Measurements from ENCODE around the gene SYT7. TPM values are rescaled to one million over a fixed set of nuclear protein-coding genes. Genes with fewer than 3 reads are reported as not detected.

The SYT7 gene
- total RNA-seq, 3 donors from 2014 or later (not counting 1 experiment from before 2014, with no cell fraction given) = 0.07 TPM; not detected in 2

DNA sequence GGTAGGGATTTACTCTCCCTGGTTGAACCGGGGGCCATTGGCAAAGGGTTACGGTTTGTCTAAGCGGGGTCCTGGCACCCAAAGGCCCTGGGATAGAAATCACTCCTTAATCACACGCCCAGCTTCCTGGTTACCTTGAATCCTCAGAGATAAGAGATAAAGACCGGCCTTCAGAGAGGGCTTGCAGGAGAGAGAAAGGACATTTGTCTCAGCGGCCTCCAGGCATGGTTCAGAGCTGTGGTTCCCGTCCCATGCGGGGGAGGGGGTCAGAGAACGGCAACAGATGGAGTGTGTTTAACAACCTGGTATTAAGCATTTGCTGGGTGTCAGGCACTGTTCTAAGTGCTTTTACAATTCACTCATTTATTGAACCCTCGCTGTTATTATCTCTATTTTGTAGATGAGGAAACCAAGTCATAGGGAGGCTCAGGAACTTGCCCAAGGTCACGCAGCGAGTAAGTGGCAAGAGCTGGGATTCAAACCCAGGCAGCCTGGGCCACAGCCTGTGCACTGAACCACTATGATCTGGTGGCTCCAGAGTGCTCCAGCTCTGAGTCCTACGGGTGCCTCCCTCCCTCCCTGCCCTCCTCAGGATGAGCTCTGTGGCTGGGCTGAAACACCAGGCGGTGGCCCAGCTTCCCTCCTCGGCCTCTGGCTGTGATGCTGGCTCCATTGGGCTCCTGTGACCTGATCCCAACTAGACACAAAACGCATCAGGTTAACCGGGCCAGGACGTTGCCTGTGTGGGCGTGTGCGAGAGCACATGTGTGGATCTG is 53.7 kb downstream of the SYT7 start:
- Mint-ChIP-seq H3K4me3 (no peak overlapping the region), H3K36me3 (no peaks in the 10 kb centered on the region), H3K9me3 (no peaks in the 10 kb centered on the region), H3K4me1 (no peaks in the 10 kb centered on the region), H3K27ac (no peak overlapping the region), H3K27me3 (ENCODE audit: low read depth in 2 of 2) (peaks cover 11 to 19% of the 10 kb centered on the region in 2 donors)
- Histone ChIP-seq H3K27me3 (ENCODE audit: control insufficient read depth, insufficient read depth, low read length) (no peaks in the 10 kb centered on the region), H3K9me3 (ENCODE audit: control insufficient read depth, insufficient read depth, low read length) (no peaks in the 10 kb centered on the region), H3K4me3 (ENCODE audit: low read length) (no peak overlapping the region), H3K36me3 (ENCODE audit: control insufficient read depth, insufficient read depth, low read length) (no peaks in the 10 kb centered on the region), H3K4me1 (ENCODE audit: control insufficient read depth, insufficient read depth, low read length) (no peaks in the 10 kb centered on the region), H3K27ac (ENCODE audit: low read length) (no peak overlapping the region)
- DNase-seq = no peak
- 73% methylated on average over 20 of the region's 20 CpGs for WGBS (ENCODE audit: insufficient coverage)
- no peak for ATAC-seq
- TF ChIP-seq, protein P1, sequence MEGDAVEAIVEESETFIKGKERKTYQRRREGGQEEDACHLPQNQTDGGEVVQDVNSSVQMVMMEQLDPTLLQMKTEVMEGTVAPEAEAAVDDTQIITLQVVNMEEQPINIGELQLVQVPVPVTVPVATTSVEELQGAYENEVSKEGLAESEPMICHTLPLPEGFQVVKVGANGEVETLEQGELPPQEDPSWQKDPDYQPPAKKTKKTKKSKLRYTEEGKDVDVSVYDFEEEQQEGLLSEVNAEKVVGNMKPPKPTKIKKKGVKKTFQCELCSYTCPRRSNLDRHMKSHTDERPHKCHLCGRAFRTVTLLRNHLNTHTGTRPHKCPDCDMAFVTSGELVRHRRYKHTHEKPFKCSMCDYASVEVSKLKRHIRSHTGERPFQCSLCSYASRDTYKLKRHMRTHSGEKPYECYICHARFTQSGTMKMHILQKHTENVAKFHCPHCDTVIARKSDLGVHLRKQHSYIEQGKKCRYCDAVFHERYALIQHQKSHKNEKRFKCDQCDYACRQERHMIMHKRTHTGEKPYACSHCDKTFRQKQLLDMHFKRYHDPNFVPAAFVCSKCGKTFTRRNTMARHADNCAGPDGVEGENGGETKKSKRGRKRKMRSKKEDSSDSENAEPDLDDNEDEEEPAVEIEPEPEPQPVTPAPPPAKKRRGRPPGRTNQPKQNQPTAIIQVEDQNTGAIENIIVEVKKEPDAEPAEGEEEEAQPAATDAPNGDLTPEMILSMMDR (IDR thresholded peaks at IDR 0.05) = no peak
- intact Hi-C loops (cut with micrococcal nuclease) = no loop called here

DNA sequence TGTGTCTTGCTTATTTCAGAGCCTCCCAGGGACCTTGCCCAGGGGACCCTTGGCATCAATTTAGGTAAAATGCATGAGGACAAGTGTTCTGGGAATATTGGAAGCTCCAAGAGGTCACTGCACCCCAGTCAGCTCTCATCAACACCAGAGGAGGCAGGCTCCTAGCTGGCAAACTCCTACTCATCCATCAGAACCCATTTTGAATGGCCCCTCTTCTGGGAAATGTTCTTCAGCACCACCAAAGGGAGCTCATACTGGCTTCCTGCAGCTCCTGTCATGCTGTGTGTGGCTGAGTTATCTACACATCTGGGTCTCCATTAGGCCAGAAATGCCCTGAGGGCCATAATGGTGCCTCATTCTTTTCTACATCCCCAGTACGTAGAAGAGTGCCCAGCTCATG is 54.6 kb downstream of the SYT7 start:
- Histone ChIP-seq H3K27ac (ENCODE audit: low read length) (no peak overlapping the region), H3K4me3 (ENCODE audit: low read length) (no peak overlapping the region), H3K9me3 (ENCODE audit: control insufficient read depth, insufficient read depth, low read length) (no peaks in the 10 kb centered on the region), H3K36me3 (ENCODE audit: control insufficient read depth, insufficient read depth, low read length) (no peaks in the 10 kb centered on the region), H3K4me1 (ENCODE audit: control insufficient read depth, insufficient read depth, low read length) (no peaks in the 10 kb centered on the region), H3K27me3 (ENCODE audit: control insufficient read depth, insufficient read depth, low read length) (no peaks in the 10 kb centered on the region)
- DNase-seq (no peak), ATAC-seq (no peak)
- H3K4me1 Mint-ChIP-seq = no peaks in the 10 kb centered on the region
- 87% methylated on average over 1 of the region's 1 CpG for WGBS (ENCODE audit: insufficient coverage)
- intact Hi-C loops (cut with micrococcal nuclease) = no loop called here
- no peak overlapping the region for H3K27ac Mint-ChIP-seq
- H3K9me3 Mint-ChIP-seq = no peaks in the 10 kb centered on the region
- TF ChIP-seq, protein P1 (IDR thresholded peaks at IDR 0.05) = no peak
- H3K4me3 Mint-ChIP-seq = no peak overlapping the region
- no peaks in the 10 kb centered on the region for H3K36me3 Mint-ChIP-seq
- H3K27me3 Mint-ChIP-seq (ENCODE audit: low read depth in 2 of 2) = peaks cover 11 to 19% of the 10 kb centered on the region in 2 donors

DNA sequence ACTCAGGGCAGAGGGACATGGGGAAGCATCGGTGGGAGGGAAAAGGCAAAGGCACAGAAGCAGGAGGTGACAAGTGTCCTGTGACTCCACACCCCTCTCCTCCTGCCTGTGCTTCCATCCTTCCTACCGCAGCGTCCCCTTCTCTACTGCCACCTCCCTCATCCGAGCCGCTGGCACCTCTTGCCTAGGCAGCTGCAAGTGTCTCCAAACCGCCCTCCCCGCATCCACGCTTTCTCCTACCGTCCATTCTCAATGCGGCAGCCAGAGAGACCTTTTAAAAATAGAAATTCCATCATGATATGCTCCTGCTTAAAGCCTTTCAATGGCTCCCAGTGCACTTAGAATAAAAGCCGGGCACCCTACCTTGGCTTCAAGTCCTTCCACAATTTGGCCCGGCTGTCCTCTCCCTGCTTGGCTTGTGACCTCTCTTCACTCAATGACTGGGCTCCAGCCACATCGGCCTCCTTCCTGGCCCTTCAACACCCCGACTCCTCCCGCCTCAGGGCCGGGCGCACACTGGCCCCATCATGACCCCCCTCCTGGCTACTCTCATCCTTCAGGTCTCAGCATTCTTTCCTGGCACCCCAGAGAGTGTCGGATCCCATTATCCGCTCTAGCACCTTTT is 55.8 kb downstream of the SYT7 start:
- 88% methylated on average over 19 of the region's 19 CpGs for WGBS (ENCODE audit: insufficient coverage)
- Histone ChIP-seq H3K9me3 (ENCODE audit: control insufficient read depth, insufficient read depth, low read length) (no peaks in the 10 kb centered on the region), H3K4me1 (ENCODE audit: control insufficient read depth, insufficient read depth, low read length) (no peaks in the 10 kb centered on the region), H3K27me3 (ENCODE audit: control insufficient read depth, insufficient read depth, low read length) (no peaks in the 10 kb centered on the region), H3K27ac (ENCODE audit: low read length) (no peak overlapping the region), H3K36me3 (ENCODE audit: control insufficient read depth, insufficient read depth, low read length) (no peaks in the 10 kb centered on the region), H3K4me3 (ENCODE audit: low read length) (no peak overlapping the region)
- Mint-ChIP-seq H3K27ac (no peak overlapping the region), H3K9me3 (no peaks in the 10 kb centered on the region), H3K36me3 (no peaks in the 10 kb centered on the region), H3K4me3 (no peak overlapping the region), H3K4me1 (no peaks in the 10 kb centered on the region), H3K27me3 (ENCODE audit: low read depth in 2 of 2) (peaks cover 11 to 19% of the 10 kb centered on the region in 2 donors)
- no peak for DNase-seq
- TF ChIP-seq, protein P1 (IDR thresholded peaks at IDR 0.05) = no peak
- intact Hi-C loops (cut with micrococcal nuclease) = no loop called here
- no peak for ATAC-seq

All from natural killer cell (primary cell).